ENCODE measurements around the gene SEMA6D.

The SEMA6D gene

DNA sequence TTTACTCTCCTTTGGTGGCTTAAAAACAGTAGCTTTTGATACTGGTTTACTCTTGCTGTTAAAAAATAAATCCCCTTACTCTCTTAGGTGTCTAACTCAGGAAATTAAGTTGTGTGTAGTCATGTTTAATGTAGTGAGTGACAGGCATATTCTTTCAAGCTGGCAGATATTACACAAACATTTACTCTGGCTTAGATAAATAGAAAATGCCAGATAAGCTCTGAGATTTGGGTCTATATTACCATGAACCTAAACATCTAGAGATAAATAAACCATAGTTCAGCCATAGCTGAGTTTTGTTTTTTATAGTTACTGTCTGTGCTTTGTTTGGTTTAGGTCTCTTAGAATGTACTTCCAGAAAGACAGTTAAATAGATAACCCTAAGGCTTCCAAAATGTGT is 2.4 kb downstream of the SEMA6D start:
- H3K27ac ChIP-seq (ENCODE audit: low read length), result peak overlapping the region; percentile 67
- H3K4me3 ChIP-seq (ENCODE audit: low read depth in 1 of 2, low read length in 2 of 2), result peak overlapping the region; percentile 81 to 82
- peaks cover 0 to 35% of the 10 kb centered on the region in 2 donors for H3K4me1 ChIP-seq (ENCODE audit: control insufficient read depth in 1 of 2, insufficient read depth in 2 of 2, low read length in 2 of 2)

DNA sequence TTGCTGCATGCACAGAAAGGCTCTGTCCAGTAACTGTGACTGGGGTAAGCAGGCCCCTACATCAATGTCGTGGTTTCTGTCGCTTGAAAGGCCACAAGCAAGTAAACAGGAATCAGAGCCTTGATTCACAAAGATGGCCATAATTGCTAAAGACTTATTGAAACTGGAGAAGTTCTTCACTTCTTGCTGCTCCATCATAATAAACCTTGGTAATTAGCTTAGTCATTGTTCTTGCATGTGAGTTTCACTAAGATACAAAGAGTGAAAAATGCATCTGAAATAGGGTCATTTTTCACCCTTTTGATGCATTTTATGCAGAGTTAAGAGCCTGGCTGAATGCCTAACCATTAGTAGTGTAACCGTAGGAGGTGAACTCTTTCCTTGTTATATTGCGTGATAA is 3.2 kb downstream of the SEMA6D start:
- H3K4me1 ChIP-seq (ENCODE audit: control insufficient read depth in 1 of 2, insufficient read depth in 2 of 2, low read length in 2 of 2), result peaks cover 0 to 43% of the 10 kb centered on the region in 2 donors
- H3K9me3 ChIP-seq (ENCODE audit: control insufficient read depth in 1 of 2, low read length in 2 of 2), result no peaks in the 10 kb centered on the region
- H3K27me3 ChIP-seq (ENCODE audit: low read depth, low read length), result no peaks in the 10 kb centered on the region
- peak overlapping the region; percentile 19 for H3K27ac ChIP-seq (ENCODE audit: low read length)
- H3K4me3 ChIP-seq (ENCODE audit: low read depth in 1 of 2, low read length in 2 of 2), result peak overlapping the region; percentile 19 to 82
- no peaks in the 10 kb centered on the region for H3K36me3 ChIP-seq (ENCODE audit: control insufficient read depth in 1 of 2, insufficient read depth in 2 of 2, low read length in 2 of 2)

More for the DNA sequence above, 2.4 kb downstream of the SEMA6D start:
- Histone ChIP-seq H3K27me3 (ENCODE audit: low read depth, low read length) (no peaks in the 10 kb centered on the region), H3K9me3 (ENCODE audit: control insufficient read depth in 1 of 2, low read length in 2 of 2) (no peaks in the 10 kb centered on the region), H3K36me3 (ENCODE audit: control insufficient read depth in 1 of 2, insufficient read depth in 2 of 2, low read length in 2 of 2) (no peaks in the 10 kb centered on the region)

DNA sequence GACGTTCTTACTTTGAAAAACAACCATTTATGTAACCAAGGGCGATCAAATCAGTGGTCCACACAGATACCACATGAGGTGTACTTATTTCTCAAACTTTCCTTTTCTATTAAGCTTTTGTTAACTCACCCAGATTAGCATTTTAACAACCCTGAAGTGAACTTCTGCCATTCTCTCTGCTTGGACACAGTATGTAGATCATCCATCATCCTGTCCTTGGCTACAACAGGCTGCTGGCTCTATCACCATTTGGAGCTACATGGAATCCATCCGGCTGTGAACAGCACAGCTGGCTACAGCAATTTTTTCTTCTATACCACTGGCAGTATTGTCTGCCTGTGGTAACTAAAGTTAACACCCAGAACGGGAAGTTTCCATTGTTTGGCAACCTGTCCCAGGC is 4.4 kb downstream of the SEMA6D start:
- no peaks in the 10 kb centered on the region for H3K36me3 ChIP-seq (ENCODE audit: control insufficient read depth in 1 of 2, insufficient read depth in 2 of 2, low read length in 2 of 2)
- H3K27ac ChIP-seq (ENCODE audit: low read length), result no peak overlapping the region
- H3K4me3 ChIP-seq (ENCODE audit: low read depth in 1 of 2, low read length in 2 of 2), result peak overlapping the region in 1 of 2 donors; percentile 19
- no peaks in the 10 kb centered on the region for H3K9me3 ChIP-seq (ENCODE audit: control insufficient read depth in 1 of 2, low read length in 2 of 2)
- H3K27me3 ChIP-seq (ENCODE audit: low read depth, low read length), result no peaks in the 10 kb centered on the region
- H3K4me1 ChIP-seq (ENCODE audit: control insufficient read depth in 1 of 2, insufficient read depth in 2 of 2, low read length in 2 of 2), result peaks cover 4 to 50% of the 10 kb centered on the region in 2 donors

DNA sequence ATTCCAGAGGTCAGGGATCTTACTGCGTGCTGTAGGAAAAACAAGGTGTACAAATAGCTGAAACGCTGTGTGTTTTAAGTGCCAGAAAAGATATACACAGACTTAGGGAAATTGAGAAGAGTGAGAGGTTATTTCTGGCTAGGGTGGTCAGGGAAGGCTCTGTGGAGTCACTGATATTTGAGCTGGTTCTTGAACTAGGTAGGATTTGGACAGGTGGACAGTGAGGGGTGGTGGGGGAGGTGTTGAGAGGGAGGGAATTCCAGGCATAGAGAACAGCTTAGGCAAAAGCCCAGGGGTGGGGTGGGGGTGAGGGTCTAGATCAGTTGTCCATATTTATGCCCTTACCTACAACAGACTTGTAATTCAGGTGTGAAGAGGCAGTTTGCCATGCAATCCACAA is 7.0 kb downstream of the SEMA6D start:
- Histone ChIP-seq H3K27me3 (ENCODE audit: low read depth, low read length) (no peaks in the 10 kb centered on the region), H3K4me1 (ENCODE audit: control insufficient read depth in 1 of 2, insufficient read depth in 2 of 2, low read length in 2 of 2) (peaks cover 4 to 62% of the 10 kb centered on the region in 2 donors), H3K9me3 (ENCODE audit: control insufficient read depth in 1 of 2, low read length in 2 of 2) (no peaks in the 10 kb centered on the region), H3K27ac (ENCODE audit: low read length) (no peak overlapping the region), H3K4me3 (ENCODE audit: low read depth in 1 of 2, low read length in 2 of 2) (no peak overlapping the region), H3K36me3 (ENCODE audit: control insufficient read depth in 1 of 2, insufficient read depth in 2 of 2, low read length in 2 of 2) (no peaks in the 10 kb centered on the region)

DNA sequence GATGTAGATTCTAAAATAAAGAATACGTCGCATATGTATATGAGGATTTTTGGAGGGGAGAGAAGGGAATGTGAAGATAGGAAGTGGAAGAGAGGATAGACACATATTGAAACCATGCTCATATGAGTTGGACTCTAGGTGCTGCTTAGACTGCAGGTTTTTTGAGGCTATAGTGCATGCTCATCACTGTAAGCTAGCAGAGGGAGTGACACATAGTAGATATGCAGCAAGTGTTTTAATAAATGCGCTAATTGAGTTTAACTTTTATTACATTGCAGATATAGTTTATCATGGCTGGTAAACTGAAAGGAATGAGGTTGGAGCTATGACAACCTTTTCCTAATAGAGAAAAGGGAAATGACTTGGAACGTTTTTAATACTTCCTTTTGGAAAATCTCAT is 7.7 kb downstream of the SEMA6D start:
- H3K4me1 ChIP-seq (ENCODE audit: control insufficient read depth in 1 of 2, insufficient read depth in 2 of 2, low read length in 2 of 2), result peaks cover 4 to 58% of the 10 kb centered on the region in 2 donors
- H3K27me3 ChIP-seq (ENCODE audit: low read depth, low read length), result no peaks in the 10 kb centered on the region
- no peak overlapping the region for H3K4me3 ChIP-seq (ENCODE audit: low read depth in 1 of 2, low read length in 2 of 2)
- H3K27ac ChIP-seq (ENCODE audit: low read length), result no peak overlapping the region
- no peaks in the 10 kb centered on the region for H3K9me3 ChIP-seq (ENCODE audit: control insufficient read depth in 1 of 2, low read length in 2 of 2)
- H3K36me3 ChIP-seq (ENCODE audit: control insufficient read depth in 1 of 2, insufficient read depth in 2 of 2, low read length in 2 of 2), result no peaks in the 10 kb centered on the region

DNA sequence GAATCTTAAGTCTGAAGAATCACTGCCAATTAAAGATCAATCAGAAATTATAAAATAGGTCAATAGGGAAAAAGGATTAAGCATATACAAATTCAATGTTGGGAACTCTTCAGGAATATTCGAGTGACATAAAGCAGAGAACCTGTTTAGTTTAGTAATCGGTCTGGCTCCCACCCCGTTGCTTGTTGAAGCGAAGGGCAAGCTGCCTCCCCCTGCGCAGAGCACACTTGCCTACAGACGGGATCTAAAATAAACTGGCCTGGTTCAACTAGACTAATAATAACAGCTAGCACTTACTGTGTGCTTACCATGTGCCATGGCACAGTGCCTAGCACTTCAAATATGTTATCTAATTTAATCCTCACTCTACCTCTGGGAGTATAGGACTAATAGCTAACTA is 8.6 kb downstream of the SEMA6D start:
- H3K4me3 ChIP-seq (ENCODE audit: low read depth in 1 of 2, low read length in 2 of 2), result no peak overlapping the region
- no peak overlapping the region for H3K27ac ChIP-seq (ENCODE audit: low read length)
- H3K4me1 ChIP-seq (ENCODE audit: control insufficient read depth in 1 of 2, insufficient read depth in 2 of 2, low read length in 2 of 2), result peaks cover 4 to 49% of the 10 kb centered on the region in 2 donors
- H3K9me3 ChIP-seq (ENCODE audit: control insufficient read depth in 1 of 2, low read length in 2 of 2), result no peaks in the 10 kb centered on the region
- H3K36me3 ChIP-seq (ENCODE audit: control insufficient read depth in 1 of 2, insufficient read depth in 2 of 2, low read length in 2 of 2), result no peaks in the 10 kb centered on the region
- no peaks in the 10 kb centered on the region for H3K27me3 ChIP-seq (ENCODE audit: low read depth, low read length)

DNA sequence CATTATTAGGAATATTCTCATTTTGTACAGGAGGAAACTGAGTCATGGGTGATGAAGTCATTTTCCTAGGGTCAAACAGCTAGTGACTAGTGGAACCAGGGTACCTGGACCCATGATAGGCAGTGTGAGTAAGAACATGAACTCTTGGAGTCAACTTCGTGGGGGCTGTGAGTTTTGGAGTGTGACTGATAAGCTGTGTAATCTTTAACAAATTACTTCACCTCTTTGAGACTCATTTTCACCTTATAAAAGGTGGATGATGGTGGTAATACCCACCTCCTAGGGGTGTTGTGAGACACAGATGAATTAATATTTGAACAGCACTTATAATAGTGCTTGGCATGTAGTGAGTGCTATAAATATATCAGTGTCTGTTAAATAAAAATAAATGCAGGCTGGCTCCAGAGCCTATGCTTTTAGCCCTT is 9.1 kb downstream of the SEMA6D start:
- Histone ChIP-seq H3K27ac (ENCODE audit: low read length) (no peak overlapping the region), H3K27me3 (ENCODE audit: low read depth, low read length) (no peaks in the 10 kb centered on the region), H3K36me3 (ENCODE audit: control insufficient read depth in 1 of 2, insufficient read depth in 2 of 2, low read length in 2 of 2) (no peaks in the 10 kb centered on the region), H3K4me1 (ENCODE audit: control insufficient read depth in 1 of 2, insufficient read depth in 2 of 2, low read length in 2 of 2) (peaks cover 4 to 48% of the 10 kb centered on the region in 2 donors), H3K9me3 (ENCODE audit: control insufficient read depth in 1 of 2, low read length in 2 of 2) (no peaks in the 10 kb centered on the region), H3K4me3 (ENCODE audit: low read depth in 1 of 2, low read length in 2 of 2) (no peak overlapping the region)

DNA sequence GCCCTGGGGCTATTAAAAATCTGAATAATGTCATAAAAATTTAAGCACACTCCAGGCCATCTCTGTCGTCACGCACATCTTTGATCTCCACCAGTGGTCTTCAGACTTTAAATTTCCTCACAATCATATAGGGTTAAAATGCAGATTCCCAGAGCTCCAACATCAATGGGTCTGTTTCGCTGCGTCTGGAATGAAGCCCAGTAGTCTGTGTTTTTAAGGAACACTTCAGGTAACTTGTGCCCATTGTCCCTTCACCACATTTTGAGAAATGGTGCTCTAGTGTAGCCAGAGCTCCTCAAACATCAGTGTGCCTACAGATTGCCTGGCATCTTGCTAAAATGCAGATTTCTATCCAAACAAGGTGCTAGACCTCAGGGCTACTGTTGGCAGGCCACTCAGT is 9.8 kb downstream of the SEMA6D start:
- Histone ChIP-seq H3K27me3 (ENCODE audit: low read depth, low read length) (no peaks in the 10 kb centered on the region), H3K4me3 (ENCODE audit: low read depth in 1 of 2, low read length in 2 of 2) (no peak overlapping the region), H3K36me3 (ENCODE audit: control insufficient read depth in 1 of 2, insufficient read depth in 2 of 2, low read length in 2 of 2) (no peaks in the 10 kb centered on the region), H3K9me3 (ENCODE audit: control insufficient read depth in 1 of 2, low read length in 2 of 2) (no peaks in the 10 kb centered on the region), H3K27ac (ENCODE audit: low read length) (no peak overlapping the region), H3K4me1 (ENCODE audit: control insufficient read depth in 1 of 2, insufficient read depth in 2 of 2, low read length in 2 of 2) (peaks cover 4 to 41% of the 10 kb centered on the region in 2 donors)

DNA sequence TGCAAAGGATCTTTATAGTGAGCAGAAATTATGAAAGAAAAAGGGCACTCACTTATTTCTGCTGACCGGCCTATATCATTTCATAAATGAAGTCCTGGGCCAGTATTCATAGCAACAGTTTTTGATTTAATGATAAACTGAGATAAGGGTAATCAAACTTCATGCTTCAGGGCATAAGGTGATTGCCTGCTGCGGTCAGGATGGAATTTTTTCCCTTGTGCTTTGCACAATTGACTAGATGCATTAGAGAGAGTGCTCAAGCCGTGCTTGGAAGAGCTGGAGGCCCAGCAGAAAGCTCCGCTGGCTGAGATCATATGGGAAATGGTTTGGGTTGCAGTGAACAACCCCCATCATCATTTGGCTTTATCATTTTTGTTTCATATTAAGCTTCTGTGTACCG is 10.4 kb downstream of the SEMA6D start:
- Histone ChIP-seq H3K4me1 (ENCODE audit: control insufficient read depth in 1 of 2, insufficient read depth in 2 of 2, low read length in 2 of 2) (peaks cover 4 to 37% of the 10 kb centered on the region in 2 donors), H3K27ac (ENCODE audit: low read length) (no peak overlapping the region), H3K27me3 (ENCODE audit: low read depth, low read length) (no peaks in the 10 kb centered on the region), H3K36me3 (ENCODE audit: control insufficient read depth in 1 of 2, insufficient read depth in 2 of 2, low read length in 2 of 2) (no peaks in the 10 kb centered on the region), H3K9me3 (ENCODE audit: control insufficient read depth in 1 of 2, low read length in 2 of 2) (no peaks in the 10 kb centered on the region), H3K4me3 (ENCODE audit: low read depth in 1 of 2, low read length in 2 of 2) (no peak overlapping the region)

DNA sequence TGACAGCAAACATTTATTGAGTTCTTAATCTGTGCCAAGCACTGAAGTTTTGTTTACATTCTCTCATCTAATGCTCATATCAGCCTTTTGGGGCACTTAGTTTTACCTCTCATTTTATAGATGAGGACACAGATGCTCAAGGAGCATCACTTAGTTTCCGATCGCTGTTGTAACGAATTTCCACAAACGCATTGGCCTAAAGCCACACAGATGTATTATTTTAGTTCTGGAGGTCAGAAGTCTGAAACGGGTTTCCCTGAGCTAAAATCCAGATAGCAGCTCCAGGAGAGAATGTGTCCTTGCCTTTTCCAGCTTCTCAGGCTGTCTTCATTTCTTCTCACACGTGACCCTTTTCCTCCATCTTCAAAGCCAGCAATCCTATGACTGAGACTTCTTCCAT is 11.1 kb downstream of the SEMA6D start:
- Histone ChIP-seq H3K27me3 (ENCODE audit: low read depth, low read length) (no peaks in the 10 kb centered on the region), H3K4me3 (ENCODE audit: low read depth in 1 of 2, low read length in 2 of 2) (no peak overlapping the region), H3K9me3 (ENCODE audit: control insufficient read depth in 1 of 2, low read length in 2 of 2) (no peaks in the 10 kb centered on the region), H3K36me3 (ENCODE audit: control insufficient read depth in 1 of 2, insufficient read depth in 2 of 2, low read length in 2 of 2) (no peaks in the 10 kb centered on the region), H3K27ac (ENCODE audit: low read length) (no peak overlapping the region), H3K4me1 (ENCODE audit: control insufficient read depth in 1 of 2, insufficient read depth in 2 of 2, low read length in 2 of 2) (peaks cover 4 to 35% of the 10 kb centered on the region in 2 donors)

DNA sequence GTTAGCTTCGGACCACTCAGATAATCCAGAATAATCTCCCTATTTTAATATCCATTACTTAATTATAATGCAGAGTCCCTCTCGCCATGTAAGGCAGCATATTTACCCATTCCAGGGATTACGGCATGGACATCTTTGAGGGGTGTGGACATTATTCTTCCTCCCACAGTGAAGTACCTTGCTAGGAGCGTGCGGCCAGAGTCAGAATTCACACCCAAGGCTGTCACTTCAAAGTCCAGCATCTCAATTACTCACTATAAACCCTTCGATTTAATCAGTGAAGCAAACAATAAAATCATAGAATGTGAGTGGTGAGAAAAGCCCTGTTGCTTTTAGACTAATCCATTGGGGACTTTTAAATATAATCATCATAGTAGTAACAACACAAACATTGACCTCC is 11.6 kb downstream of the SEMA6D start:
- Histone ChIP-seq H3K27ac (ENCODE audit: low read length) (no peak overlapping the region), H3K4me1 (ENCODE audit: control insufficient read depth in 1 of 2, insufficient read depth in 2 of 2, low read length in 2 of 2) (peaks cover 4 to 35% of the 10 kb centered on the region in 2 donors), H3K4me3 (ENCODE audit: low read depth in 1 of 2, low read length in 2 of 2) (no peak overlapping the region), H3K9me3 (ENCODE audit: control insufficient read depth in 1 of 2, low read length in 2 of 2) (no peaks in the 10 kb centered on the region), H3K36me3 (ENCODE audit: control insufficient read depth in 1 of 2, insufficient read depth in 2 of 2, low read length in 2 of 2) (no peaks in the 10 kb centered on the region), H3K27me3 (ENCODE audit: low read depth, low read length) (no peaks in the 10 kb centered on the region)

DNA sequence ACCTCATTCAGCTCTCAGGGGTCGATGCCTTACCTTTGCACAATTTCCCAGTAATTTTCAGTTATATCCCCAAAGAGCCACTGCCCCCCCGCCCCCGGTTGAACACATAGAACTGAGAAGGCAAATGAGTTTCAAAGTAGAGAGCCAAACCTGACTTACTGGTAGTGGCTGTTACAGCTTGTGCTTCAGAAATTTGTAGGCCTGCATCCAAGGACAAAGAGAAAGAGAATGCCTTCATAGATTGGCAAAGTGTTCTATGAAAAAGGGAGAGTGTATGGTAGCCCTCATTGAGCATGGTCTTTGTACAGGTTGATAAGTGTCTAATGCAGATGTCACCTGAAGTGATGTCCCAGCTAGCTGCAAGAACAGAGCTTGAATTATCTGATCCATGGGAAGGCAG is 13.9 kb downstream of the SEMA6D start:
- Histone ChIP-seq H3K4me3 (ENCODE audit: low read depth in 1 of 2, low read length in 2 of 2) (no peak overlapping the region), H3K36me3 (ENCODE audit: control insufficient read depth in 1 of 2, insufficient read depth in 2 of 2, low read length in 2 of 2) (no peaks in the 10 kb centered on the region), H3K4me1 (ENCODE audit: control insufficient read depth in 1 of 2, insufficient read depth in 2 of 2, low read length in 2 of 2) (peaks cover 0 to 16% of the 10 kb centered on the region in 2 donors), H3K9me3 (ENCODE audit: control insufficient read depth in 1 of 2, low read length in 2 of 2) (no peaks in the 10 kb centered on the region), H3K27me3 (ENCODE audit: low read depth, low read length) (no peaks in the 10 kb centered on the region), H3K27ac (ENCODE audit: low read length) (no peak overlapping the region)

Measured in muscle layer of duodenum (tissue), 2 donors.